ENCODE results near the gene STK38.
"Not testable (repeated sequence)": the region's sequence is repeated elsewhere in the genome, so short reads cannot be mapped to it uniquely, and the experiment has no call there.

The STK38 gene

GRCh38 chr6:36479256-36479655 lies 68.0 kb downstream of the STK38 start:
- no peak for DNase-seq

- no peak for DNase-seq
Observed at GRCh38 chr6:36478051-36478526, 69.2 kb downstream of the STK38 start.

GRCh38 chr6:36469946-36470345 lies 77.3 kb downstream of the STK38 start:
- DNase-seq, result no peak

- DNase-seq, result no peak
Observed at GRCh38 chr6:36469148-36469661, 78.1 kb downstream of the STK38 start.

GRCh38 chr6:36467625-36468024 lies 79.7 kb downstream of the STK38 start:
- no peak for DNase-seq

- DNase-seq, result no peak
Observed at GRCh38 chr6:36464233-36464632, 83.0 kb downstream of the STK38 start.

GRCh38 chr6:36463676-36464075 lies 83.6 kb downstream of the STK38 start:
- DNase-seq, result no peak

GRCh38 chr6:36461646-36462045 lies 85.6 kb downstream of the STK38 start:
- no peak for DNase-seq

- DNase-seq, result no peak
Observed at GRCh38 chr6:36460916-36461315, 86.4 kb downstream of the STK38 start.

GRCh38 chr6:36459501-36459900 lies 87.8 kb downstream of the STK38 start:
- DNase-seq, result no peak

GRCh38 chr6:36455486-36456027 lies 91.7 kb downstream of the STK38 start:
- no peak for DNase-seq

- DNase-seq, result not testable (repeated sequence)
Observed at GRCh38 chr6:36452897-36453296, 94.4 kb downstream of the STK38 start.

- not testable (repeated sequence) for DNase-seq
Observed at GRCh38 chr6:36449173-36449572, 98.1 kb downstream of the STK38 start.

- DNase-seq, result no peak
Observed at GRCh38 chr6:36445621-36446020, 101.7 kb downstream of the STK38 start.

GRCh38 chr6:36444470-36444869 lies 102.8 kb downstream of the STK38 start:
- no peak for DNase-seq

Data from central memory CD4-positive, alpha-beta T cell (primary cell).